Stimulated activated naive CD8-positive, alpha-beta T cell treated with anti-CD3 and anti-CD28 coated beads, Interleukin-15, Interleukin-2, amounts not matched to agents 100 U/mL and 50 U/mL, for 24 hours (primary cell): ENCODE results near the gene GALNT9.
"Not testable (repeated sequence)": the region's sequence is repeated elsewhere in the genome, so short reads cannot be mapped to it uniquely, and the experiment has no call there.

Experiments
- ATAC-seq: fragments of 150-1000 bp; cut with Tn5 transposase; one replicate; pipeline ENCODE4 v1.10.0; 2021
- DNase-seq: peaks from one replicate; pipeline ENCODE4 v3.0.0; 2021

GALNT9 gene

DNA sequence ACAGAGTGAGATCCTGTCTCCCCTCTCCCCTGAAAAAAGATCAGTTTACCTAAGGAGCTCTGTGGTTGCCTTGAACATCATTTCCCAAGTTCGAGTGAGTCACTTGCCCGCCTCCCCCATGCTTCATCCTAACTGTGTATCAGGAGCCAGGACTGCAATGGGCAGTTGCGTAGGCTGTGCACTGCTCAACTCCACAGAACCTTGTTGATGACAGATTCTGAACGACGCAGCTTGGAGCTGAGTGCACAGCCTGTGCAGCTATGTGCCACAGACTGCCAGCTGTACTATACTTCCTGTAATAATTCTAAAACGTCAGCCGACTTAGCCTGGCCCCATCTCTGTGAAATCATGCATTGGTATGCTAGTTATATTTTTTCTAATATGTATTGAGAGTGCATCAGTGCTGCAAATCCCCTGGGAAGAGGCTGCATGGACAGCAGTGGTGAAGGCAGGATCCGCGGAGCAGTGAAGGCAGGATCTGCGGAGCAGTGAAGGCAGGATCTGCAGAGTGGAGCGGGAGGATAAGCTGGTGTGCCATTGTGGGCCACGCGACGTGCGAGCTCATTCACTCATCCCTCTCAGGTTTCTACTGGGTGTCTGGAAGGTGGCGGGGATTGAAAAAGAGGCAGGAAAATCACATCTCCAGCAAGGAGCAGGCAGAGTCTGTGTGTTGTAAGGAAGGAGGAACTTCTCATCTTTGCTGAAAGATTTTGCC, 80.8 kb downstream of the GALNT9 start:
- DNase-seq: no peak

DNA sequence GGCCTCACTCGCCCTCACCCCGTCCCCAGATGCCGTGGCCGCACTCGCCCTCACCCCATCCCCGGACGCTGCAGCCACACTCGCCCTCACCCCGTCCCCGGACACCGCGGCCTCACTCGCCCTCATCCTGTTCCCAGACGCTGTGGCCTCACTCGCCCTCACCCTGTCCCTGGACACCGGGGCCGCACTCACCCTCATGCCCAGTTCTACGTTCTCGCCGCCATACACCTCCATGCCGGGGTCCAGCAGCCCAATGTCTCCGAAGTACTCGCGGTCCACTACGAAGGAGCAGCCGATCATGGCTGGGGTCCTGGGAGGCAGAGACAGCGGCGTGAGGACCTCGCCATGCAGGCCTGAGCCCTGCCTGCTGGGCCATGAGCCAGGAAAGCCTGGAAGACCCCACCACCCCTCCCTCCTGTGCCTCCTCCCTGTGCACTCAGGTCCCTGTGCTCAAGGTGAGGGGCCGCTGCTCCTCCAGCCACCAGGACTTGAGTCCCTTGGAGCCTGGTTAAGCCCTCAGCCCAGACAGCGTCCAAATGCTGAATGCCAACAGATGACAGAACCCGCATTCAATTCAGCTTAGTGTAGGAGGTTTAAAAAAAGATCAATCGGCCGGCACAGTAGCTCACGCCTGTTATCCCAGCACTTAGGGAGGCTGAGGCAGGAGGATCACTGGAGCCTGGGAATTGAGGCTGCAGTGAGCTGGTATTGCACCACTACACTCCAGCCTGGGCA, 81.5 kb downstream of the GALNT9 start:
- DNase-seq: no peak
- no peak for ATAC-seq

More for the DNA sequence above, 80.8 kb downstream of the GALNT9 start:
- no peak for ATAC-seq

DNA sequence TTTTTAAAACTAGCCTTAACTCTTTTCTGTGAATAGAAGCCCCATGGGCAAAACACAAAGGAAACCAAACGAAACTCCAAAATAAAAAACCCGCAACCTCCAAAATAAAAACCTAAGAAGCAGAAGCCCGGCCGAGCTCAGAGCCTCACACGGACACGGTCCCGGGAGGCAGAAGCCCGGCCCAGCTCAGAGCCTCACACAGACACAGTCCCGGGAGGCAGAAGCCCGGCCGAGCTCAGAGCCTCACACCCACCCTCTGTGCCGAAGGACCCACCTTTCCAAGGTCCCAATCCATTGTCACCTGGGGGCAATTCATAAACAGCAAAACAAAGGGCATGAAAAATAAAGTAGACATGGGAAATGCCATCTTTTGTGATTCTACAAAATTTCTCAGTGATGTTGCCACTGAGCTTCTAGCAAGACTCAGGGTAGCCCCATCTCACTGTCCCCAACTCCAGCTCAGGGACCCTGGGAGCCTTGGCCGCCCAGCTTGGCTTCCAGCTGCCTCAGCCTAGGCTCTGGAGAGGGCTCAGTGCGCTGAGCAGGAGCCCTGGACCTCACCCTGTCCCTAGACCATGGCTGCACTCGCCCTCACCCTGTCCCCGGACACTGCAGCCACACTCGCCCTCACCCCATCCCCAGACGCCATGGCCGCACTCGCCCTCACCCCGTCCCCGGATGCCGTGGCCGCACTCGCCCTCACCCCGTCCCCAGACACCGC, 82.2 kb downstream of the GALNT9 start:
- DNase-seq (no peak), ATAC-seq (no peak)

DNA sequence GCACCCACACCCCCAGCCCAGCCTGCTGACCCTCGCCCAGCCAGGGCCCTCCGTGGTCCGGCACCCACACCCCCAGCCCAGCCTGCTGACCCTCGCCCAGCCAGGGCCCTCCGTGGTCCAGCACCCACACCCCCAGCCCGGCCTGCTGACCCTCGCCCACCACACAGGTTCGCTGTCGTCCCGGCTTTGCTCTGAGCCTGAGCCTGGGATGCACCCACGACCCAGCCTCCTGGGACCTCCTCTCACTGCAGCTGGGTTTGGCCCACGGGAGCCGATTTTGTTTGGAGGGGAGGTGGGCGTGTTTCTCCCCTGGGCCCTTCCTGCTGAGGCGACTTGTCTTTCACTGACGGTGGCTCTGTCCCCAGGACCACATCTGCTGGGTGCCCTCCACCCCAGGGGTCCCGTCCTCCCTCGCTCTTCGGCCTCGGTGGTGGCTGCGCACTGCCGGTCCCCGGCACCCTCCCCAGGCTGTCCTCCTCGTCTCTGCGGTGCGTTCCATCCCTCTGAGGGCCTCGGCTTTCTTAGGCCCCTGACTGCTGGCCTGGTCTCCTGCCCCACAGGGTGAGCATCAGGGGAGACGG, 83.8 kb downstream of the GALNT9 start:
- DNase-seq (no peak), ATAC-seq (no peak)

DNA sequence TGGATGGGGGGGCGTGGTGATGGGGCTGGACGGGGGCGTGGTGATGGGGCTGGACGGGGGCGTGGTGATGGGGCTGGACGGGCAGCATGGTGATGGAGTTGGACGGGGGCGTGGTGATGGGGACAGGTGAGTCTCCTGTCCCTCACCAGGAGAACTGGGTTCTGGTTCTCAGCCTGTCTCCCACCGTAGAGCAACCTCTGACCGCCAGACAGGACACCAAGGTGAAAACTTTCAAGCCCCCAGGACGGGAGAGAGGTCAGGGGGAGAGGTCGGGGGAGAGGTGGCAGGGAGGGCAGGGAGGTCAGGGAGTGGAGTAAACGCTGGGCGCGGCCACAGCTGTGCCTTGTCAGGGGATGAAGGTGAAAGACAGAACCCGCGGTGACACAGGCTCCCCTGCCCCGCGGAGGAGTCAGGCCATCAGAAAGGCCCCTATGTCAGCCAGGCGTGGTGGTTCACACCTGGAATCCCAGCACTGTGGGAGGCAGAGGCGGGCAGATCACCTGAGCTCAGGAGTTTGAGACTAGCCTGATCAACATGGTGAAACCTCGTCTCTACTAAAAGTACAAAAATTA, 84.6 kb downstream of the GALNT9 start:
- DNase-seq (no peak), ATAC-seq (no peak)

DNA sequence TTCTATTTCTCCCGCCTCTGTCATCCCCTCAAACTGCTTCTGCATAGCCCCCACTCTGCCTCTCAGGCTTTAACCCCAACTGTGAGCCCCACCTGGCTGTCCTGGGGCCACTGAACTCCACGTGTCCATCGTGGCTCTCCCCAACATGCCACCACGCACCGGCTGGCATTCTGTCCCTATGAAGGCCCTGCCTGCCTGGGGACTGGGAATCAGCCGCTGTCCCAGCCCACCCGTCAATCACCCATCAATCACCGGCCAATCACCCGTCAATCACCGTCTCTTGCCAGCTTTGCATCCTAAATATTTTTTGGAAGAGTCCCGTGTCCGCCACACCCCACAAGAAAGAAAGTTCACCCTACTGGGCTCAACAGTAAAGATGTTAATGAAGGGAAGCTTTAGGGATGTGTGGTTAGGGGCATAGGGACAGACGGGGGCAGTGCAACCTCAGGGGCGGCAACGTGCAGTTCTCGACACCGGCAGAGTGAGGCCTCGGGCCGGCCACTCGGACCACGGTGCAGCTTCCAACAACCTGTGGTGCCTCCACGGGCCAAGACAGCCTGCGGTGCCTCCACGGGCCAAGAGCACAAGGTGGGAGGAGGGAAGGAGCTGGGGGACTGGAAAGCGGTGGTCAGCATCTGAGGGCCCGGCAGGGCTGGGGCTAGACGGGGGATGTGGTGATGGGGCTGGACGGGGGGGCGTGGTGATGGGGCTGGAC, 85.6 kb downstream of the GALNT9 start:
- DNase-seq (no peak), ATAC-seq (no peak)

DNA sequence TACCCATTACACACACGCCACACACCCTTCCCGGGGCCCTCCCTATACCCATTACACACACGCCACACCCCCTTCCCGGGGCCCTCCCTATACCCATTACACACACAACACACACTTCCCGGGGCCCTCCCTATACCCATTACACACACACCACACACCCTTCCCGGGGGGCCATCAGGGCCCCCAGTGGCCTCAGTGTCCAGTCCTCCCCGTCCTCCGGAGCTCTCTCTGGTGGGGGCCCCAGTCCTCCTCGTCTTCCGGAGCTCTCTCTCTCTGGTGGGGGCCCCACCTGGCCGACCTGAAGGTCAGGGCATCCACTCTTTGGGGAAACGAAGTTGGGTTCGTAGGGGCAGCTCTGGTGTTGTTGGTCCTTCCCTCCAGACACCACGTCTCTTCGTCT, 86.2 kb downstream of the GALNT9 start:
- not testable (repeated sequence) for DNase-seq, ATAC-seq

DNA sequence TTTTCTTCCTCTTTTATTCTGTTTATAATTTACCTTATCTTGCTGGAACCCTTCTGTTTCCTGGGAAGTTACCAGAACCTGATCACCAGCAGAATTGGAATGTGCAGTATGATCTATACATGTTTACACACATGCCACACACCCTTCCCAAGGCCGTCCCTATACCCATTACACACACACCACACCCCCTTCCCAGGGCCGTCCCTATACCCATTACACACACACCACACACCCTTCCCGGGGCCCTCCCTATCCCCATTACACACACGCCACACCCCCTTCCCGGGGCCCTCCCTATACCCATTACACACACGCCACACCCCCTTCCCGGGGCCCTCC, 88.8 kb downstream of the GALNT9 start:
- DNase-seq, ATAC-seq: not testable (repeated sequence)

DNA sequence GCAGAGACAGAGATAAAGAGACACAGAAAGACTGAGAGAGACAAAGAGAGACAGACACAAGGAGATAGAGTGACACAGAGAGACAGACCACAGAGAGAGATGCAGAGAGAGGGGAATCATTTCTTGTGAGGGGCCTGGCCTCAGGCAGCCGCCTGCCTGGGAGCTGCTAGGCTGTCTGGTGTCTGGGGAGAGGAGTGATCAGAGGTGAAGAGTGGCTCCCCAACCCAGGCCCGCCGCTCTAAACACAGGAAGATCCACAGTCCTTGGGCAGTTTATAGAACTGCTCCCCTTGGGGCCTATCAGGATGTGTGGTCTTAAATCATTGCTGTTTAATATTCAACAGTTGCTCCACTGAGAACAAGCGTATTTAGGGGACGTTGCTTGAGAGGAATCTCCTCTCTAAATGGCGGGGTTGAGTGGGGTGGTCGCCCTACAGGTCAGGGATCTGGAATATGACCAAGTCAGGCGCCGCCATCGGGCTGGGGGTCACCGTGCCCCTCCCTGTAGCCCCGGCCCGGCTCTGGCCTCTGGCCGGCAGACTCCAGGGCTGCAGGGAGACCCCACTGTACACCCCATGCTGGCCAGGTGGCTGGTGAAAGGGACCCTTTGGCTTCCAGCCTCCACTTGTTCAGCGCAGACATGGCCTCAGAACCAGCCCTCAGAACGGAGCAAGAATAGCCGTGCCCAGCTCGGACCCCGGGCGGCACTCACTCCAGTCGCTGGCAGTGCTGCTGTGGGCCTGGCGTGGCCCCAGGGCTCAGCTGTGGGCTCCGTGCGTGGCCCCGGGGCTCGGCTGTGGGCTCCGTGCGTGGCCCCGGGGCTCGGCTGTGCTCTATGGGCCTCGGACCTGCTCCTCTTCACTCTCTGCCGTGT, 89.4 kb downstream of the GALNT9 start:
- ATAC-seq: no peak
- no peak for DNase-seq

DNA sequence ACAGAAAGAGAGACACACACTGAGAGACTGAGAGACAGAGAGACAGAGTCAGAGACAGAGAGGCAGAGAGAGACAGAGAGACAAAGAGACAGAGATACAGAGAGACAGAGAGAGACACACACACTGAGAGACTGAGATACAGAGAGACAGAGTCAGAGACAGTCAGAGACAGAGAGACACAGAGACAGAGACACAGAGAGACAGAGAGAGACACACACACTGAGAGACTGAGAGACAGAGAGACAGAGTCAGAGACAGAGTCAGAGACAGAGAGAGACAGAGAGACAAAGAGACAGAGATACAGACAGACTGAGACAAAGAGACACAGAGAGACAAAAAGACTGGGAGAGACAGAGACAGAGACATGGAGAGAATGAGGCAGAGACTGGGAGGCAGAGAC, 90.0 kb downstream of the GALNT9 start:
- no peak for ATAC-seq
- no peak for DNase-seq

DNA sequence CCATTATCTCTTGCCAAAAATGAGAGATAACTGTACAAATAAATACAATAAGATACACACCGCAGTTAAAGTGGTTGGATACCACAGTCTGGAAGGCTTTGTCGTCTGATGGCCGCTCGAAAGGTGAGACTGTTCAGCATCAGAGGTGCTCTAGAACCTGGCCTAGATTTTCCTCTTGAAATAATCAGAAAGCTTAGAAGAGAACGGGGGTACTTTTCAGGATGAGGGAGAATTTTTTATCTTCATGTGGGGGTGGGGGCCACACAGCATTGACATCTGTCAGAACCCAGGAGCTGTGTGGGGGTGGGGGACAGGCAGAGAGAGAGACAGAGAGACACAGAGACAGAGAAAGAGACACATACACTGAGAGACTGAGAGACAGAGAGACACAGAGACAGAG, 90.5 kb downstream of the GALNT9 start:
- no peak for ATAC-seq

DNA sequence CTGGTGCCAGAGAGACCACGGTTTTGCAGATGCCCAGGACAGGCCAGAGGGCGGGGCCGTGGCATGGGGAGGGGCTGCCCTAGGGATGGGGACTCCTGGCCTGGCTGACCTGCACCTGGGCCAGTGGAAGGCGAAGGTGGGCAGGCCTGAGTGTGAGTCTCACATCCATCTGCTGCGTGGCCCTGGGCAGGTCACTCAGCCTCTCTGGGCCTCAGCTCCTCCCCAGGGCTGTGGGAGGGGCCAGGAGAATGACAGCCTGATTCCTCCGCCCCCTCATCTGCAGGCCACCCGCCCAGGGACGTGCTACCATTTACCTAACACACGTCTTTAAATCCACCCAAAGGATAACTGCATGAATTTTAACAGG, 90.9 kb downstream of the GALNT9 start:
- ATAC-seq: peak; percentile 40
- no peak for DNase-seq

More for the DNA sequence above, 90.5 kb downstream of the GALNT9 start:
- no peak for DNase-seq

DNA sequence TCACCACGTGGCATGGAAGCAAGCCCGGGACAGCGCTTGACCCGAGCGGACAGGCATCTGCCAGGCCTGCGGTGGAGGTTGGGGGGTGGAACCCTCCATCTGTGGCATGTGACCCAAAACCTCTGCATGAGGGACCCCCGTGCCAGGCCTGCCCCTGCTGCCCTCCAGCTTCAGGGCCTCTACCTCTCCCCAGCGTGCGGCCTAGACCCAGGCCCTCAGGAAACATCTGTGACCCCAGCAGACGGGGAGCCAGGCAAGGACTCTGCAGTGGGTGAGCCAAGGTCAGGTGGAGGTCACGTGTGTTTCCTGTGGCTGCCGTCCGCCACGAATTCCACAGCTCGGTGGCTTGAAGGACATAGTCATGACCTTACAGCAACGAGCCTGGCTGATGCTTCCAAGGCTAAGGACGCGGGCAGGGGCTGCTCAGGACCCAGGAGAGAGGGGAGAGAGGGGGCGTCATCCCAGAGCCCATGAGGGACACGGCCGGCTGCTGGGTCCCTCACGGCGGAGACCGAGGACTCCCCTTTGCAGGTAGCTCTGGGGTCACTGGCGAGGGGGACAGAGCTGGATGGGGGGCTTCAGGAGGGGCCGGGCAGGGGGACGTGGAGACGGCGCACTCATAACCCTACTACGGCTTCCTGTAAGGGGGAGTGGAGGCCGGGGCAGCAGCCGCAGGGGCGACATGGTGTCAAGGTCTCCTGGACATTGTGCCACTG, 91.5 kb downstream of the GALNT9 start:
- DNase-seq (no peak), ATAC-seq (no peak)

DNA sequence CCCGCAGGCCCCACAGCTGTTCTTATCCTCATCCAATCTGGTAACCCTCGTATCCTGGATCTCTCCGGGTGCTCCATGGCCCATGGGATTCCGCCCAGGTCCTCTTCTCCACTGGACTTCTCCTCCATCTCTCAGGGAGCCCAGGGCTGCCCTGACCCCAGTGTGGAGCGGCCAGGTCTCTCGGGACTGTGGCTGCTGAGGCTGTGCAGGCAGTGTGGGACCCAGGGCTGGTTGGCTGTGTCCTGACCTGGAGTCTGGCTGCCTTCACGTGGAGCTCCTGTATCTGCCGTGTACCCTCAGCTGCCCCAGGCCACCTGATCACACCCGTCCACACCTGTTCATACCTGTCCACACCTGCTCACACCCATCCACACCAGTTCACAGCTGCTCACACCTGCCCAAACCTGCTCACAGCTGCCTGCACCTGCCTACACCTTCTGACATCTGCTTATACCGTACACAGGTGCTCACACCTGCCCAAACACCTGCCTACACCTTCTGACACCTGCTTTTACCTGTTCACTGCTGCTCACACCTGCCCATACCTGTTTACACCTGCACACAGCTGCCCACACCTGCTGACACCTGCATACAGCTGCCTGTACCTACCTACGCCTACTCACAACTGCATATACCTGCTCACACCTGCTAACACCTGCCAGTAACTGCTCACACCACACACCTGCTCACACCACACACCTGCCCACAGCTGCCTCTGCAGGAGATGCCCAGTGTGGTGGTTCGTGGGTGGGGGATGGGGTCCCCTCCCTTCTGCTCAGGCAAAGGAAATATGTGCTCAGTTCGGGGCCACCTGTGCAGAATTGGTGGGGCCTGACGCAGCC, 92.2 kb downstream of the GALNT9 start:
- DNase-seq (no peak), ATAC-seq (peak; percentile 39)

DNA sequence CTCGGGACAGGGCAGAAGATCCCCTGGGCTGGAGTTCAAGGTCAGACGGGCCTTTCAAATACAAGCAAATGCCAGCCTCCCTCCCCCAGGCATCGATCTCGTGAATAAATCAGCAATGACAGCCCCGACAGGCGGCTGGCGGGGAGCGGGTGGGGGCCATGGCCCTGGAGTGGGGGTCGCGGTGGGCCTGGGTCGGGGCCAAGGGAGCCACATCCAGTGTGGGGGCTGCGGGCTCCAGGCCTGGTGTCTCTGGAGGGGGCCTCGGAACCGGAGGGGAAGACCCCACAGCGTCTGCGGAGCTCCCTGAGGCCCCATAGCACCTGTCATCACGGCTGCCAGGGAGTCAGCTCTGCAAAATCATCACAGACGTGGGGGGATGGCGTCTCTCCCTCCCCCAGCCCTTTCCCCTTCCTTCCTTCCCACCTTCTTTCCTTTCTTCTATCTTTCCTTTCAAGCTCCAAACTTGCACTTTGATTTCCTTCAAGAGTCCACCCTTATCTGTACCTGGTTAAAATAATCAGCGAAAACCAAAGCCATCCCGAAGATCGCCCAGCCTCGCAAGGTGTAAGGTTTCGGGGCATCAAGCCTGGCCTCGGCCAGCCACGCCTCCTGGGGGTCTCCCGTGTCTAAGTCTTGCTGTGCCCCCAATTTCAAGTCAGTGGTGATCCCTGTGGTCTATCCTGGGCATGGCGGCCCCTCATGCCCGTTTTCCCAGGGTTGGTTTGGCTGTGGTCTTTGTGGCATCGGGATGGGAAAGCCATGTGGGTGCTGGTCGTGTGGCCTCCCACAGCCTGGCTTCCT, 93.1 kb downstream of the GALNT9 start:
- ATAC-seq (no peak), DNase-seq (no peak)

DNA sequence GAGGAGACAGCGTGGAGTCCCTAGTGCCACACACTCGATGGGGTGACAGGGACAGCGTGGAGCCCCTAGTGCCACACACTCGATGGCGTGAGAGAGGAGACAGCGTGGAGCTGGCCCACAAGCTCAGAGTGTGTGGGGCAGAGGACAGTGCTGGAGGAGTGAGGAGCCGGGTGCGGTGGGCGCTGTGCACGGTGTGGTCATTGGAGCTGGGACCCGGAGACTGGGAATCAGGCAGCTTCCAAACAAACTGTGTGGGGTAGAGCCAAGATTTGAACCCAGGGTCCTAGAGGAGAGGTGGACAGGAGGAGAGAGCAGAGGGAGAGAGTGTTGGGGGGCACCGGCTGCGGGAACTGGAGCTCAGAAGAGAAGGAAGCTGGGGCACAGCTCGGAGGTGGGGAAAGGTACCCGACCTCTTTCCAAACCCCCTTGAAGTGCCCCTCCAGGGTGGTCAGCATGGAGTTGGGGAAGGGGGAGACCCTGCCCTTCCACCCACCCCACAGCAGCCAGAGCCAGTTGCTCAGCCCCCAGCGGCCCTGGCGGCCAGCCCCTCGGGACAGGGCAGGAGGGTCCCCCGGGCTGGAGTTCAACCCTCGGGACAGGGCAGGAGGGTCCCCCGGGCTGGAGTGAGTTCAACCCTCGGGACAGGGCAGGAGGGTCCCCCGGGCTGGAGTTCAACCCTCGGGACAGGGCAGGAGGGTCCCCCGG, 94.1 kb downstream of the GALNT9 start:
- DNase-seq (no peak), ATAC-seq (no peak)

DNA sequence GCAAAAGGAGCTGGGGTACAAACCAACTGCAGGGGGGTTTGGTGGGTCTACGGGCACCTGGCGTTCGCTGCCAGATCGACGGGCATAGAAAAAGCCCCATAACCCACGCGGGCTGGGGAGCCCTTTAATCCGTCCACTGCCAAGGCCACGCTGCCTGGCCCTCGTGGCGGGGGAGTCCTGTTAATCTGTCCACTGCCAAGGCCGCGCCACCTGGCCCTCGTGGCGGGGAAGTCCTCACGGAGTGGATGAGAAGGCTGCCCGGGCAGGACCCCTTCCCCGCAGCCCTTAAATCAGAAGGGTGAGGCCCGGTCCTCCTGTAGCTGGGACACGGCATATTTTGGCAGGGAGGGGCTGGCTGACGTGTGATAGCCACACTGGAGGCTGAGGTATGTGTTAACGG, 99.0 kb downstream of the GALNT9 start:
- ATAC-seq (no peak), DNase-seq (no peak)

DNA sequence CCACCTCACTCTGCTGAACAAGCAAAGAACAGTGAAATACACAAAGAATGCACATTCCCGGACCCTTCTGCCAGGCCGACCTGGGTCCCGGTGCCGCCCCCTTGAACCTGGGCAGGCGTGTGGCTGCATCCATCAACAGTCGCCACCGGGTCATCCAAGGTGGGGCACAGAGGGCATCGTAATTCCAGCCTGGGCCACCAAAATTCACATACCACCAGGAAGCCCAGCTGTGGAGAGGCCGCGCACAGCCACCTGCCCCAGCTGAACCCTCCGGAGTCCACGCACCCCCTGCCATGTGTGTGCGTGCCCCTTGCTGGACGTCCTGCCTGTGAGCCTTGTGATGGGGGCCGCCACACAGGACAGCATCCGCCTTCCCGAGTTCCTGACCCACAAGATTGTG, 99.5 kb downstream of the GALNT9 start:
- ATAC-seq: no peak
- no peak for DNase-seq
